Tibial nerve (tissue), 4 donors: ENCODE measurements around the gene PDGFA.

Source experiments
- CTCF ChIP-seq, 5 experiments: fragments of 200-600 bp in 3 of 5; fragments of 450-650 bp in 2 of 5; sonication (generic) in 3 of 5; IDR thresholded peaks; one replicate each; pipeline ENCODE4 v1.5.1; 2016 to 2019; ENCODE audit warnings: antibody characterized with exemption in 5 of 5, mild to moderate bottlenecking in 3 of 5, moderate library complexity in 2 of 5
- EP300 ChIP-seq, 2 donors: sonication (generic); formaldehyde crosslinking; IDR thresholded peaks; one replicate each; pipeline ENCODE4 v1.6.1; 2017; ENCODE audit warnings: antibody characterized with exemption in 2 of 2, mild to moderate bottlenecking in 1 of 2

GRCh38 chr7:457814-458510 is 61.7 kb downstream of the PDGFA start:
- TF ChIP-seq CTCF (IDR thresholded peaks at IDR 0.05), result no peak
- TF ChIP-seq EP300 (IDR thresholded peaks at IDR 0.05), result no peak
